Muscle of arm (tissue), 12 donors: ENCODE measurements around the gene LRP11. TPM values are rescaled to one million over a fixed set of nuclear protein-coding genes. Genes with fewer than 3 reads are reported as not detected.
"Not testable (repeated sequence)": the region's sequence is repeated elsewhere in the genome, so short reads cannot be mapped to it uniquely, and the experiment has no call there.

Experiments
- DNase-seq: peaks from one replicate; pipeline ENCODE4 v3.0.0-alpha.2; 2013
- polyA plus RNA-seq, 12 donors: library from polyadenylated mRNA; unstranded; fragments of 120-200 nt; gene quantifications; one replicate each; pipeline ENCODE4 v1.2.1, GENCODE V29; 2013; ENCODE audit not compliant: insufficient read length in 12 of 12

The LRP11 gene
- polyA plus RNA-seq, 12 donors, result 16.6 to 33.3 (median 24.4) TPM; not detected in 1

- no peak for DNase-seq
These were observed 7.0 kb upstream of the LRP11 start for GRCh38 chr6:149871182-149871581.

GRCh38 chr6:149869275-149869892 lies 5.2 kb upstream of the LRP11 start:
- no peak for DNase-seq

DNA sequence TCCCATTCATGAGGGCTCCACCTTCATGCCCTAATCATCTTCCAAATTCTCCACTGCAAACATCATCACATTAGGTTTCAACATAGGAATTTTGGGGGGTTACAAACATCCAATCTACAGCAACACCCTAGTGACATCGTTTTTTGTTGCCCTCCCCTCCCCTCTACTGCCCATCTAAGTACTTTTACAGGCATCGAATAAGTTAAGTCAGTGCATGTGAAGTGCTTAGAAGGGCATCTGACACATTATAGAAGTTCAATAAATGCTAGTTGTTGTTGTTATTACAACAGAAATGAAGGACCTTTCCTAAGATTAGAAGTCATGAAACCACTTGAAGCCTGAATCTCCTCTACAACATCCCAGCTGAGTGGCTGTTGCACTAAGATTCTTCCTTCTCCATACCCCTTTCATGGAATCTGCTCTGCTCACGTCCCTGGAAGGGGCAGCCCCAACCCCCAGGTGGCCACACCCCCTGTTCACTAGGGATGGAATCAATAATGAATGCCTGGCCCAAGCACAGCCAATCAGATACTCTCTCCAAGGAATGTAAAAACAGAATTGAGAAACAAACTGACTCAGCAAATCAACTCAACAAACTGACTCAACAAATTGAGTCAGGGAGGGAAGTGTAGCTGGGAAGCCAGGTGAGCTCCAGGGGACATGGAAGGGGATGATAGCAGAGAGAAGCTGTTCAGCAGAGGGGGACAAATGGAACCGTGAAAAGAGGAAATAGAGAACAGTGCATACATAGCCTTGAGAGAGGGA lies 3.9 kb upstream of the LRP11 start:
- no peak for DNase-seq

DNA sequence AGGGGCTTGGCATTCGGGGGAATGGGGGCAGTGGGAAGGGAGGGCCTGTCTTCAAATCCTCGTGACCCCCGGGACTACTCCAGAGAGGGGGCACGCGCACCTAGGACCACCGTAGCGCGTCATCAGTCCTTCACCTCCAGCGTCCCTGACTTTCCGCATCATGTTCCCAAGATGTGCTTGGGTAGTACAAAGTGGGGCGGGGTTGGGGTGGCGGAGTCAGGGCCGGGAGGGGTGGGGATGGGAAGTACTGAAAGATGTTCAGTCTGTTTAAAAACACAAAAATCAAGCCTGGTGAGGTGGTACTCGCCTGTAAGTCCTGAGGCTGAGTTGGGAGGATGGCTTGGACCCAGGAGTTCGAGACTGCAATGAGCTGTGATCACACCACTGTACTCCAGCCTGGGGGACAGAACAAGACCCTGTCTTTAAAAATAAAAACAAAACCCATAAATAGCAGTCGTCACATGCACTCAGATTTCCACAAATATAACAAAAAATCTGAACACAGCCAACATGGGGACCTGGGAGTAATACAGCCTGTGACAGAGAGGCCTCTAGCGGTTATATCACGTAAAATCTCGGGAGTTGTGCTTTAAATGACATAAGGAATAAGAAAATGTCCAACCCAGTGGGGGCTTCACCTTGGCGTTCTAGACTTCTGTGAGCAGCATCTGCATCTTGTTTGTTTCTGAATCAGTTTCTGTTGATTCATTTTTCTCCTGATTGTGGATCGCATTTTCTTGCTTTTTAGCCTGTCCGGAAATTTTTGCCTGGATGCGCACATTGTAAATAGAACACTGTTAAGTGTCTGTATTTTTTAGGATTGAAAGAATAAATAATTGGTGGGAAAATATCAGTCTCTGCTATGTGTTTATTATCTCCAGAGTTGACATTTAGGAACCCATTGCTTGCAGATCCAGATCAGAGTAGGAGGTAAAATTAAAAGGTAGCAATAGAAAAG lies 698 bp upstream of the LRP11 start:
- DNase-seq, result peak; percentile 58

- peak; percentile 71 for DNase-seq
These were observed 1.0 kb downstream of the LRP11 start for GRCh38 chr6:149862922-149863697.

DNA sequence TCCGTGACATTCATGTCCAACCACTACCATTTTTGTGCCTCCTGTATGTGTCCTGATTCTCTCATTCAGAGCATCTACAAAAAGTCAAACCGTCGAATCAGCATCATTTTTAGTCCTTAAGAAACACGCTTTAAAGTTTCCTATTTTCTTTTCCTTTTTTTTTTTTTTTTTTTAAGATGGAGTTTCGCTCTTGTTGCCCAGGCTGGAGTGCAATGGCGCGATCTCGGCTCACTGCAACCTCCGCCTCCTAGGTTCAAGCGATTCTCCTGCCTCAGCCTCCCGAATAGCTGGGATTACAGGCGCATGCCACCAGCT lies 1.8 kb downstream of the LRP11 start:
- not testable (repeated sequence) for DNase-seq

- DNase-seq, result no peak
These were observed 2.3 kb downstream of the LRP11 start for GRCh38 chr6:149861603-149862423.

GRCh38 chr6:149860834-149861602 lies 3.1 kb downstream of the LRP11 start:
- no peak for DNase-seq

DNA sequence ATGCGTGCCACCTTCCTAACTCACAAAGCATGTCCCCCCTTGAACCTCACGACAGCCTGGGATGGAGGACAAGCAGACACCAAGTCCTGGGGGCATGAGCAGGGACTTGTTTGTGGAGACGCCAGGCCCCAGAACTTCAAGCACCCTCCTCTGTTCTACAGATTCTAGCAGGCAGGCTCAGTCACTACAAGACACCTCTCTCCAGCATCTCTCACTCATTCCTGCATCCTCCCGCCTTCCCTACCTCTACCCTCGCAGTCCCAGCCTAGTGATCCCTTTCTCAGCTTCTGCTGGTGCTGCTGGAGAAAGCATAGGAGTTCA lies 3.7 kb downstream of the LRP11 start:
- DNase-seq, result no peak

GRCh38 chr6:149859938-149860337 lies 4.2 kb downstream of the LRP11 start:
- DNase-seq, result no peak

GRCh38 chr6:149859368-149859767 lies 4.8 kb downstream of the LRP11 start:
- no peak for DNase-seq

DNA sequence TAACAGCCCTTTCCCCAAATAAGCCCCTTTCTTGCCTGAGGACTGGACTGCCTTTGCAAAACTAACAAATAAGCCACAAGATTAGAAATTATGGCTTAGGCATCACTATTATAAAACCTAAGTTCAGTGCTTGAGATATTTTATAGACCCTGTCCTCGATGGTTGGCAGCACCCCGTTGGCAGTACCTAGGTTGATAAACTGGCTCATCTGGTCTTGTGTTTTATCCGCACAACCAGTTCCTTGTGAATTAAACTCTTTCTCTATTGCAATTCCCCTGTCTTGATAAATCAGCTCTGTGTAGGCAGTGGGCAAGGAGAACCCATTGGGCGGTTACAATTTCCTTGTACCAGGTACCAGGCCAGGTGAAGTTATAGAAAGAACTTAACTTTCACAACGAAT lies 6.6 kb downstream of the LRP11 start:
- no peak for DNase-seq

GRCh38 chr6:149856256-149856994 lies 7.7 kb downstream of the LRP11 start:
- DNase-seq, result no peak

DNA sequence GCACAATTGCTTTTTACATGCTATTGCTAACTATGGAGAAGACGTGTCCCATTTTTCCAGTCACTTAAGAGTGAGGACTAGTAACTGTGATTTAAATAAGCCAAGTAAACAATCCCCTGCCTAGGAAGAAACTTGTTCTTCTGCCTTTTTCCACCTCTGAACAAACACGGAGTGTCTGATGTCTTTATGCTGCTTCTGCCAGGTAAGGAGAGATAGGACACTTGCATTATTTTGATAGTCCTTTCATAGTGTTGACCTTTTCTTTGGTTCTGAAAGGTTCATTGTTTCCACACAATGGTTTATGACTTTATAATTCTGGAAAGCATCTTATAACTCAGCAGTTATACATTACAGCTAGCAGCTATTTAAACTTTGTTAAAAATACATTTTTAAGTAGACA lies 8.4 kb downstream of the LRP11 start:
- DNase-seq, result no peak

DNA sequence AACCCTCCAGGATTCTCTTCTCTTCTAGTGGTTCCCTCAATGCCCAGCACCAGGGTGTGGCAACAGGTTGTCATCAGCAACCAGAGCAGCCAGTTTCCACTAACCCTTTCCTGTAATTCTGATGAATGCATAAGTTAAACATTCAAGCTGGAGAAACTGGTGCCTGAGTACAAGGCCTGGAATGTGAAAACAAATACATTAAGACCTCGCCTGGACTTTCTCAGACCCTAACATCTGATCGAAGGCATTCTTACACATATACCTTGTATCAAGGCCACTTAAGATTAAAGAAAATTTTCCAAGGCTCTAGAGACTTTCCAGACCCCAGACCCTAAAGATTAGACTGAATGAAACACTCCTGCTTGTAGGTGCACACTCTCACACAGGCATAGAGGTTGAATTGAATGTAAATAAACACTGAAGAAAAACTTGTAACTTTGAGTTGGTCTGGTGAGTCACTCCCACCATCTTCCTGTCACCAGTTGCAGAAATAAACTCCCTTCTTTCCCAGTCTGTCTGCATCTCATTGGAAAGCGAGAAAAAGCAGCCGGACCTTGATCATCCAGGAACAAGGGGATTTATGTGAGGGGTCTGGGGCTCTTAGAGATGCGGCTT lies 9.0 kb downstream of the LRP11 start:
- DNase-seq, result no peak

DNA sequence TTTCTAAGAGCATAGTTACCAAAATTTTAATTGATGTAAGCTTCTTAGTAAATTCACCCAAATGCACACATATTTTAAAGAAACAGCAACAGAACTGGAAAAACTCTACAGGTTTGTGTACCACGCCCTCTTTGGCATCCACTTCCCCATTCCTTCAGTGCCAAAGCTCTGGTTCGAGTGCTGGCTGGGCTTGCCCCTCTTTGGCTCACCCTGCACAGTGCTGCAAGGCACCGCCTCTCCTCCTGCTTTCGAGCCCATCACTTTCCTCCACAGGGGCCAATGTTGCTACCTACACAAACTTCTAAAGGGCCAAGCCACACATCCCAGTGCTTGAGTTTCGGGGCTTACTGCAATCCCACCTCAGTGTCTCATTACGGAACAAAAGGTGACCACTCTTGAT lies 9.6 kb downstream of the LRP11 start:
- no peak for DNase-seq

DNA sequence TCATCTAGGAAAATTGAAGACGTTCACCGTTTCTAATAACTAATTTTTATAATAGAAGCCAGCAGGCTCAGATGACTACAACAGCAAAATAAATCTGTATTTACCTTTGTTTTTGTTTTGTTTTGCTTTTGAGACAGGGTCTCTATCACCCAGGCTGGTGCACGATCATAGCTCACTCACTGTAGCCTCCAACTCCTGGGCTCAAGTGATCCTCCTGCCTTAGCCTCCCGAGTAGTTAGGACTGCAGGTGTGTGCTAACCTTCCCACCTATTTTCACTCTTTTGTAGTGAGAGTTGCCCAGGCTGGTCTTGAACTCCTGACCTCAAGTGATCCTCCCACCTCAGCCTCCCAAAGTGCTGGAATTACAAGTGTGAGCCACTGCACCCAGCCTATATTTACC lies 10.1 kb downstream of the LRP11 start:
- DNase-seq, result not testable (repeated sequence)

DNA sequence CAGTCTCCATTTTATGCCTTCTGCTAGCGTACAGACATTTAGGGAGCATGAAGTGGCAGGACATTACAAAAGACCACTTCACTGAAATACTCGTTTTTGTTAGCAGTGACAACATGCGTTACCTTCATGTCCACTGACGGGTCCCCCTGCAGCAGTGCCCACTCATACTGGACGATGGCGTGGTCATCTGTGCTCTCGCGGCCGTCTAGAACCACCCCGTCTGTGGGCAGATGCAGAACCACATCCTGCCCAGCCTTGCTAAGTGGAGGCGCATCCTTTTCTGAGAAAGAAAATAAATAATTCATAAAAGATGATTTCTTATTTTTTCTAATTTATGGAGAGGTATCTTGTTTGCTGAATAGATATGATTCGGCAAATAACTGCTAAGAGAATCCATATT lies 11.3 kb downstream of the LRP11 start:
- DNase-seq, result no peak

- no peak for DNase-seq
These were observed 12.0 kb downstream of the LRP11 start for GRCh38 chr6:149852180-149852579.
